Limb (tissue), 2 donors: ENCODE data around the gene MARK3.
A peak's percentile ranks its signal among the peaks of the same experiment; 100 is the strongest.

Experiments
- DNase-seq, 2 donors: peaks; one replicate each; pipeline ENCODE4 v3.0.0-alpha.2; 2016; ENCODE audit errors: extremely low spot score in 2 of 2

MARK3 gene

DNA sequence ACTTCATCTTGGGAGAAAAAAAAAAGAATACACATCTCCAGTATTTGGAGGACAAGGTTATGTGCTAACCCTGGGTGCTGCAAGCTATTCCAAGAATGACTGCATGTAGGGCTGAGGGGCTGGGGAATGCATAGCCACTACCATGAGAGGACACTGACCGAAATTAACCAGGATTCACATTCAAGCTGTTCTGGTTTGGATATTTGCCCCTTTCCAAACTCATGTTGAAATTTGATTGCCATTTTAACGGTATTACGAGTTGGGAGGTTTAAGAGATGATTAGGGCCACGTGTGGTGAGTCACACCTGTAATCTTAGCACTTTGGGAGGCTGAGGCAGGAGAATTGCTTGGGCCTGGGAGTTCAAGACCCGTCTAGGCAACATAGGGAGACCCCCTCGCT is 18.5 kb upstream of the MARK3 start:
- DNase-seq: no peak

DNA sequence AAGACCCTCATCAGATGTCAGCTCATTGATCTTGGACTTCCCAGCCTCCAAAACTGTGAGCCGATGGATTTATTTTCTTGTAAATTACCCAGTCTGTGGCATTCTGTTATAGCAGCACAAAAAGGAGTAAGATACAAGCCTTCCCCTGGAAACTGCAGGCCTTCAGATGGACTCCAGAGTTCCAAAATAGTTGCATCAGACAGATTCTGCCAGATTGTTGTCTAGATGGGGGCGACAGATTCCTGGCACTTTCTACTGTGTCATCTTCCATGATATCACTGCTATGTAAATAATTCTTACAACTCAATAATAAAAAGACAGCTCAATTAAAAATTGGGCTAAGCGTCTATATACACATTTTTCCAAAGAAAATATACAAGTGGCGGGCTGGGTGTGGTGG is 17.2 kb upstream of the MARK3 start:
- DNase-seq: no peak

DNA sequence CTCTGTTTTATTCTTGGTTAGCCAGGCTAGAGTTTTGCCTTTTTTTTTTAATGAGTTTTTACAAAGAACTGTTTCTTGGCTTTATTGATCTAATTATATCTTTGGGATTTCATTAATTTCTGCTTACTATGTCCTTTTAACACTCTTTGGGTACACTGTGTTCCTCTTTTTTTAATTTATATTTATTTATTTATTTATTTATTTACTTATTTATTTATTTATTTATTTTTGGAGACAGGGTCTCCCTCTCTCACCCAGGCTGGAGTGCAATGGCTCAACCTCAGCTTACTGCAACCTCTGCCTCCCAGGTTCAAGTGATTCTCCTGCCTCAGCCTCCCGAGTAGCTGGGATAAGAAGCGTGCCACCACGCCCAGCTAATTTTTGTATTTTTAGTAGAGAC is 15.1 kb upstream of the MARK3 start:
- DNase-seq: no peak

- no peak for DNase-seq
Measured at GRCh38 chr14:103372017-103372416, 13.2 kb upstream of the MARK3 start.

DNA sequence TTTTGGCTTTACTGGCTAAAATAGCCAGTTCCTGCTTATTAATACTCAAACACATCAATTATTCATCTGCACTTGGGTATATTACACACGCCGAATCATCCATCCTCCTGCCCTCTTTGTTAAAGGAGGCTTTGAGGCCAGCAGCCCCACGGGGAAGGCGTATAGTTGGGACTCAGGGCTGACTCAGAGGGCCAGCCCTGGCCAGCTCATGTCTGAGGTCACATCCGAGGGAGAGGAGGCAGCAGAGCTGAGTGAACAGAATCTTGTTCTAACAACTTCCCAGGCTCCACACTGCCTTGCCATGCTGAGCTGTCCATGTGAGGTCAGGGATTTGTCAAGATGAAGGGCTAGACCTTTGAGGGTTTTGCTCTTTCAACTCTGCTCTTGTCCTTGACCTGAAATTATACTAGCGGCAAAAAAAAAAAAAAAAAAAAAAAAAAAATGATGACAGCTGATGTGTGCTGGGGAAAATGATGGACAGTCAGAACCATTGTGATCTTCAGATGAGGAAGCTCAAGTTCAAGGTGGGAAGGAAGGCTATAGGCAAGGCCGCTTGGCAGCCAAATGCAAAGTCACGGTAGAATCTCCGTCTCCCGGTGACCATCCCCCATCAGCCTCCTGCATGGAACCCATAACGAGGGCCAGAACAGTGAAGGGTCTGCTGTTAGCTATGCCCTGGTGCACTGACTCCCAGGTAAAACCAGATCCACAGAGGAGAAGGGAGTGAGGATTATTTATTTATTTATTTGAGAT is 12.5 kb upstream of the MARK3 start:
- no peak for DNase-seq

DNA sequence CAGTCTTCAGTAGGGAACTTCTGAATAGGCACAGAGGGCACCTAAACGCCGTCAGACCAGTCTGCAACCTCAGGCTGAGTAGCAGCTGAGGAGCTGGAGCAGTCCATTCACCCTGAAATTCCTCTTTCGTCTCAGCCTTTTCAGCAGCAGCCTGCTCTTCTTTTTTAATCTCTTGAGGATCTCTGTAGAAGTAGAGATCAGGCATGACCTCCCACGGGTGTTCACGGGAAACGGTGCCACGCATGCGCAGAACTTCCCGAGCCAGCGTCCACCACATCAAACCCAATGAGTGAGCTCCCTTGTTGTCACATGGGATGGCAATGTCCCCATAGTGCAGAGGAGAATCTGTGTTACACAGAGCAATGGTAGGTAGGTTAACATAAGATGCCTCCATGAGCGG is 11.1 kb upstream of the MARK3 start:
- no peak for DNase-seq

GRCh38 chr14:103377522-103378037 is 7.6 kb upstream of the MARK3 start:
- DNase-seq: no peak

- no peak for DNase-seq
Measured at GRCh38 chr14:103378038-103378854, 7.0 kb upstream of the MARK3 start.

GRCh38 chr14:103380719-103381377 is 4.4 kb upstream of the MARK3 start:
- no peak for DNase-seq

DNA sequence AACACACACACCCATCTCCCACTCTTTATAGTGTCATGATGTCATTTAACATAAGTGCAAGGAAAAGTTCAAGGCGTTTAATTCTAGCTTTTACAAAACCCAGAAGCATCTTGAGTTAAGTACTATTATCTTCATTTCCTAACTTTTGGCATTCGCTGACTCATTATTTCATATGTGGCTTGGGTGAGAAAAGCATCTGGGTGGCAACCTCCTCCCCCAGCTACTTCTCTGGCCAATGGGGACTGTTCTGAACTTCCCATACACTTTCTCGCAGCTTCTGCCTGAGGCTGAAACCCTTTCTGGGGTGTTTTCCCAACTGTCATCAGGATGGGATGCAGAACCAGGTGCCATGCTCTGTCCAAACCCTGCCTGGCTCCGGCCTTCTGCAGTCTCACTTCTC is 2.8 kb upstream of the MARK3 start:
- no peak for DNase-seq

DNA sequence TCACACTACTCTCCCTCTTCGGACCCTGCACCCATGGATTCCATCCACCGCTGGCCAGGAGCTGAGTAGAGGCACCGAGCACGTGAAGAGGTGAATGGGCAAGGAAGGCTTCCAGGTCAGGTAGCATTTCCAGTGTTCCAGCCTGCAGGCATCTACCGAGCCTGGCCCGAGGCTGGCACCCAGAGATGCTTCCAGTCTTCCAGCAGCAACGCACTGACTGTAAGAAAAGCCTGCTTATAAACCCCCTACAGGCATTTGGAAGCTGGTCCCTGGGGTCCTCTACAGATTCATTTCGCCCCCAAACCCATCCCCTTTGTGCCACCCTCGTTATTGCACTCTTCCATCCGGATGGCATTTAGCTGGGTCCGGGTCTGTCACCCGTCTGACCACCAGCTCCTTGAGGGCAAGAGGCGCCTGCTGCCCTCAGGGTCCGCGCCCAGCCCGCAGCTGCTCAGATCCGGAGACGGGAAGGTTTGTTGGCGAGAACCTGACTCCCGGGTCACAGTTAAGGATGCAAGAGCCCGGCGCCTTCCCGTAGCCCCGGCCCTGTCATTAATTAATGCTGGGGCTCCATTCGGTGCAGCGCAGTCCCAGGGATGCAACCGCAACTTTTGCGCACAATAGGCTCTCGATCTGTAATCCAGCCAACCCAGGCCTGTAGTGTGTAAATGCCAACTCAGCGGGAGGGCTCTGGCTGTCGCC is 614 bp upstream of the MARK3 start:
- no peak for DNase-seq

DNA sequence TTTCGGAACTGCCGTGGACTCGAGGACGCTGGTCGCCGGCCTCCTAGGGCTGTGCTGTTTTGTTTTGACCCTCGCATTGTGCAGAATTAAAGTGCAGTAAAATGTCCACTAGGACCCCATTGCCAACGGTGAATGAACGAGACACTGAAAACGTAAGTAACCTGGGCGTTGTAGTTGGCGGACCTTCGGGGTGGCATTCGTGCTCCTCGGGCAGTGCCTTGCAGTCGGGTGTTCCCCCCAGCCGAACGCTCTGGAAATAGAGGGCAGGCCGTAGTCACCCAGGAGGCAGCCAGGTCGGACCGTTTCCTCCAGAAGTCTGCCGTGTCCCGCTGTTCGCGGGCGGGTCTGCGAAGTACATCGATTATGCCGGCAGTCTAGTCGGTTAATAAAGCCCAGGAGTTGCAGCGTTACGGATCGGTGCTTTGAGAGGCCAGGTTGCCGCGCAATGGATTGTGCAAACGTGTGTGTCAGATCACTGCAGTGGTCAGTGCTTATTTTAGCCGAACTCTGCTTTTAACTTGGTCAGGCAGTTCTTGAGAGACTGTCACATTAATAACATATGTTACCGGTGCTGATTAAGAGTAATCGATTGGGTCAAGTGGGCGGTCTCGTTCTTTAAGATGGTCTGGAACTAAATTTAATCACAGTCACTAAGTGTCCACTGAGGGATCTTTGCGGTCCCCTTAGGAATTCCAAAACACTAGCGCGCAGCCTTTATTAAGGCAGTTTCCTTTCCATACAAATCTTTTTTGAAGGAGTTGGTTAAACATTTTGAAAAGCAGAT is 906 bp downstream of the MARK3 start:
- DNase-seq: peak in 1 of 2 donors; percentile 54

DNA sequence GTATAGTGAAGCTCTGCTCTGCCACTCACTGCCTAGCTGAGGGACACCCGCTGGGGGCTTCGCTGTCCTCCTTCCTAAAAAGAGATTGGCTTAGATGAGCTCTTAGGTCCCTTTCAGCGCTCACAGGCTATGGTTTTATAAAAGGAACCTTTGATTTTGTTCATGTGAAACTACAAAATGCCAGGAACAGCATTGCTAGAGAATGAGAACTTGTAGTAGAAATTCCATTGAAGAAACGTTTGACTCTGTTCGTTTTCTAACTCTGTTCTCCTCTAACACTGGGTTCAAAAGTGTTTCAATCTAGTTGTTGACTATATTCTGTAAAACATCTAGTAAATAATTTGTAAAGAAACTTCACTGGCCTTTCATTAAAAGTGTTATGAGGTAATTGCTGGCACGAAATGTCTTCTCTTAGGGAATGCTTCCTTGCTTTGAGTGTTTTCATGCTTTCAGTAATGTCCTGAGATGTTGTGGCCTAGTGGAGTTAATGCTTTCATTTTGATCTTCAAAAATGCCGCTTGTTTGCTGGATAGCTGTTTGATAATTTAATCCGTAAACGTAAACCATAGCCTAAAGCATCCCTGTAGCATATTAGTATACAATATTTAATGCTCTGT is 1.6 kb downstream of the MARK3 start:
- DNase-seq: no peak

DNA sequence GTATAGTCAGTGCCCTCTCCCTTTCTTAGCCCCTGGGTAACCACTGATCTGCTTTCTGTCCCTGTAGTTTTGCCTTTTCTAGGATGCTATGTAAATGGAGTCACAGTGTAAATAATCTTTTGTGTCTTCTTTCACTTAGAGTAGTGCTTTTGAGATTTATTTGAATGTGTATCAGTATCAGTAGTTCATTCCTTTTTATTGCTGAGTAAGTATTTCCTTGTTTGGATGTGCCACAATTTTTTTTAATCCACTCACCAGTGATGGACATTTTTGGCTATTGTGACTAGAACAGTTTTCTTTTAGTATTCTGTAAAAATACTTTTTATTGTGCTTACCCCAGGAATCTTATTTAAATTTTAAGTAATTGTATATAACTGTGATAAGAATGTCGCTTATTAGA is 3.4 kb downstream of the MARK3 start:
- DNase-seq: no peak

- DNase-seq: no peak
Measured at GRCh38 chr14:103390605-103391004, 5.4 kb downstream of the MARK3 start.

DNA sequence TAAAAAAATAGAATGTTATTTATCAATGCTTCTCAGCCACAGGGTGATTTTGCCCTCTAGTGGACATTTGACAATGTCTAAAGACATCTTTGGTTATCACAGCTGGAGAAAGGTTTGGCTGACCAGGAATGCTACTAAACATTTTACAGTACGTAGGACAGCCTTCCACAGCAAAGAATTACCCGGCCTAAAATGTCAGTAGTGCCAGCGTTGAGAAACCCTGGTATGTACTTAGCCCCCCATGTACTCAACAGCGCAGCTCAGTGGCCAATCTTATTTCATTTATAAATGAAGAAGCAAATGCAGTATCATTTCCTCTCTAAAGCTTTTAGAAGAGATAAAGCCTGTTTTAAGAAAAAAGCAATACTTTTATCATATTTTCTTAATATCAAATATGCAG is 5.8 kb downstream of the MARK3 start:
- DNase-seq: no peak

- no peak for DNase-seq
Measured at GRCh38 chr14:103392106-103392505, 6.9 kb downstream of the MARK3 start.

DNA sequence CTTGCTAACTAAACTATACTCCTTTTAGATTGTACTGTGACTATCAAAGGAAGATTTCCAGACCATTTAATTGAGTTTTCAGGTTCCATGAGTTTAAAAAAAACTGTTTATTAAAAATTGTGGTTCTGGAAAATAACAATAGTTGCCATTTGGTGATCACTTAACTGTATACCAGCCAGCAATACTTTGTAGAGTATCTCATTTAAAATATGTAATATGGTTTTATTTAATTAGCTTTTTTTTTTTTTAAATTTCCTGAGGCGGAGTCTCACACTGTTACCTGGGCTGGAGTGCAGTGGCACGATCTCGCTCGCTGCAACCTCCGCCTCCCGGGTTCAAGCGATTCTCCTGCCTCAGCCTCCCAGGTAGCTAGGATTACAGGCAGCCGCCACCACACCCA is 7.4 kb downstream of the MARK3 start:
- no peak for DNase-seq

DNA sequence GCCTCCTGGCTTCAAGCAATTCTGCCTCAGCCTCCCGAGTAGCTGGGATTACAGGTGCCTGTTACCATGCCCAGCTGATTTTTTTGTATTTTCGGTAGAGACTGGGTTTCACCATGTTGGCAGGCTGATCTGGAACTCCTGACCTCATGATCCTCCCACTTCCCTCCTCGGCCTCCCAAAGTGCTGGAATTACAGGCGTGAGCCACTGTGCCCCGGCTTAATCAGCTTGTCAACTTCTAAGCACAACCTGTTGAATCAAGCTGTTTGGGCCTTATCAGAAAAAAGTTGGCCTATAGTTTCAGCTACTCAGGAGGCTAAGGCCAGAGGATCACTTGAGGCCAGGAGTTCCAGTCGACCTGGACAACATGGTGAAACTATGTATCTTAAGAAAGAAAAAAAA is 7.9 kb downstream of the MARK3 start:
- DNase-seq: no peak
